Measurements from ENCODE around the gene SLC44A3. TPM values are rescaled to one million over a fixed set of nuclear protein-coding genes. Genes with fewer than 3 reads are reported as not detected.

Gene SLC44A3
- polyA plus RNA-seq, 1 donor from 2014 or later = not detected

DNA sequence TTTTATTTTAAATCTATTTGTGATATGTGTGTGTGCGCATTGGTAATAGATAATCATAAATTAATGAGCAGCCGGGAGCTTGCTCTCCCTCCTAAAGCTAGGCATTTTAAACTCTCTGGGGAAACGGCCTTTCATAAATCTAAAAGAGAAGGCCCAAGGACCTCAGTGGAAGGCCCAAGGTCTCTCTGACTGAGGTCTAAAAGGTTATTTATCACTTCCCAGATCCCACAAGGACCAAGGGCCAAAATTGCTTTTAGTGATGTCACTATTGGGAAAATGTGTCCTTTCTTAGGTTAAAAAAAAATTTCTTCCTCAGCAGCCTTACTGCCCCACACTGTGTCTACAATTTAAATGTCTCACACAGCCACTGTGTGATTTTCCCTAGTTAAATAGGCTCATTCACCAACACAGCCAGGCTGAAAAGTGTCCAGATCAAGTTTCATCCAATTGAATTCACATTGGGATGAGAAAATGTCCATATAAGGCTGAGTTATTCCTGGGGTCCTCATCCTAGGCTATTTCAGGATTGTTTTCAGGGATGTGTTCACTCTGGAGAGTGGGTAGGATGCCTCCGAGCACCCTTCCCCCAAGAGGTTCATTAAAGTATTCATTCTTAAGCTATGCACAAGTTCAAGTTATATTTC is 46.1 kb downstream of the SLC44A3 start:
- Histone ChIP-seq H3K9me3 (ENCODE audit: low read length) (no peaks in the 10 kb centered on the region), H3K4me3 (ENCODE audit: low read length) (no peak overlapping the region), H3K36me3 (ENCODE audit: insufficient read depth, low read length) (no peaks in the 10 kb centered on the region), H2AFZ (ENCODE audit: low read depth, low read length) (no peak overlapping the region), H3K9me2 (ENCODE audit: insufficient read depth, low read length) (no peaks in the 10 kb centered on the region), H3K79me2 (replicated peaks; ENCODE audit: insufficient read depth, low read length) (no peaks in the 10 kb centered on the region), H3K27me3 (ENCODE audit: insufficient read depth, low read depth, low read length) (no peaks in the 10 kb centered on the region), H4K20me1 (ENCODE audit: insufficient read depth) (no peaks in the 10 kb centered on the region), H3K9ac (ENCODE audit: low read length) (no peak overlapping the region), H3K4me2 (ENCODE audit: low read length) (no peak overlapping the region), H3F3A (ENCODE audit: insufficient read depth, low read length, poor library complexity, severe bottlenecking) (no peaks in the 10 kb centered on the region), H3K27ac (ENCODE audit: low read length) (no peak overlapping the region)
- TF ChIP-seq EZH2 (IDR thresholded peaks at IDR 0.05; ENCODE audit: borderline replicate concordance, insufficient read depth, low read length, poor library complexity, severe bottlenecking) (no peak), RAD21 (conservative IDR thresholded peaks at IDR 0.05) (no peak), MXI1 (conservative IDR thresholded peaks at IDR 0.05; ENCODE audit: poor library complexity, severe bottlenecking) (no peak), POLR2AphosphoS5 (IDR thresholded peaks at IDR 0.05) (no peak), EP300 (conservative IDR thresholded peaks at IDR 0.05; ENCODE audit: poor library complexity, severe bottlenecking) (no peak), SMC3 (conservative IDR thresholded peaks at IDR 0.05; ENCODE audit: poor library complexity) (no peak), TAF1 (IDR thresholded peaks at IDR 0.05; ENCODE audit: low read depth) (no peak), REST (IDR thresholded peaks at IDR 0.05; ENCODE audit: borderline replicate concordance) (no peak), CTCF (IDR thresholded peaks at IDR 0.05; ENCODE audit: poor library complexity, severe bottlenecking) (no peak)

- no peak overlapping the region for H3K9ac ChIP-seq (ENCODE audit: low read length)
- no peaks in the 10 kb centered on the region for H3K79me2 ChIP-seq (replicated peaks; ENCODE audit: insufficient read depth, low read length)
- H3K27ac ChIP-seq (ENCODE audit: low read length) = no peak overlapping the region
- H3K9me3 ChIP-seq (ENCODE audit: low read length) = no peaks in the 10 kb centered on the region
- no peaks in the 10 kb centered on the region for H3K27me3 ChIP-seq (ENCODE audit: insufficient read depth, low read depth, low read length)
- TF ChIP-seq MXI1 (conservative IDR thresholded peaks at IDR 0.05; ENCODE audit: poor library complexity, severe bottlenecking) (no peak), CTCF (IDR thresholded peaks at IDR 0.05; ENCODE audit: poor library complexity, severe bottlenecking) (no peak), SMC3 (conservative IDR thresholded peaks at IDR 0.05; ENCODE audit: poor library complexity) (no peak), RAD21 (conservative IDR thresholded peaks at IDR 0.05) (no peak), POLR2AphosphoS5 (IDR thresholded peaks at IDR 0.05) (no peak), EP300 (conservative IDR thresholded peaks at IDR 0.05; ENCODE audit: poor library complexity, severe bottlenecking) (no peak), TAF1 (IDR thresholded peaks at IDR 0.05; ENCODE audit: low read depth) (no peak)
- no peak overlapping the region for H2AFZ ChIP-seq (ENCODE audit: low read depth, low read length)
- no peaks in the 10 kb centered on the region for H3K36me3 ChIP-seq (ENCODE audit: insufficient read depth, low read length)
- no peaks in the 10 kb centered on the region for H3K9me2 ChIP-seq (ENCODE audit: insufficient read depth, low read length)
- H3F3A ChIP-seq (ENCODE audit: insufficient read depth, low read length, poor library complexity, severe bottlenecking) = no peaks in the 10 kb centered on the region
- H4K20me1 ChIP-seq (ENCODE audit: insufficient read depth) = no peaks in the 10 kb centered on the region
- H3K4me2 ChIP-seq (ENCODE audit: low read length) = no peak overlapping the region
- H3K4me3 ChIP-seq (ENCODE audit: low read length) = no peak overlapping the region
Observed at GRCh38 chr1:94871031-94871430, 50.9 kb downstream of the SLC44A3 start.
